Measurements from ENCODE around the gene TELO2.

TELO2 gene

DNA sequence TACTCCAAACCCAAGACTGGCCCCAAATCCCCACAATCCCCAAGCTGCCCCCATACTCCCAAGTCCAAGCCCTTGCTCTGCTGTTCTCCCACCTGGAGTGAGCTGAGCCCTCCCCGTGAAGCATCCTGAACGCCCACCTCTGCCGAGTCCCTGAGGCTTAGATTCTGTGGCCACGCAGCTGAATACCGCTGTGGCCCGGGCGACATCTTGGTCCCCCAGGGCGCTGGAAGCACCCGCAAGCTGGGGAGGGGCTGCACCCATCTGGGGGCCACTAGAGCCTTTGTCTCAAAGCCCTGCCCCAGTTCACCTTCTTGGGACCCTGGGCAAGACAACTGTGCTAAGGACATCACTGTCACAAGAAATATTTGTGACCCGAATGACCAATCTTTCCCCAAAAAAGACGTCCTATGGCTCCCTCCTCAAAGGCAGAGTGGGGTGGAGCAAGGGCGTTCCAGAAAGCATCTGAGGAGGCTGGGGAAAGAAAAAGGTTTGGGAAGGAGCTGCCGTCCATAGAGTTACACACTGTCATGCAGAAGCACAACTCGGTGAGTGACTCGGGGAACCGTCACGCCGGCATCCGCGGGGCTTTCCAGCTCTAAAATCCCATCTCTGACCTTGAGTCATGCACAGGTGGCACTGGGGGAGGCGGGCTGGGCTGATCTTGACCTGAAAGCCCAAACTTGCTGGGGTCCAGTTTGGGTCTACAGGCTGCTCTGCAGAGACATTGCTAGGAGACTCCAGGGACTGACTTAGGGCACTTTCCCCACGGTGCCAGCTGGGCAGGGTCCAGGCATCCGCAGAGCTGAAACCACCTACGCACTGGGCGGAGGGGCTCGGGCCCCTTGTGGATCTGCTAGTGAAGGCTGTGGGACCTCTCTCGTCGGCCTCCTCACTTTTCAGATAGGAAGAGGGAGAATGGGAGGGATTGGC, 11.0 kb upstream of the TELO2 start:
- no peaks in the 10 kb centered on the region for H3K4me1 ChIP-seq
- TF ChIP-seq, protein P1, sequence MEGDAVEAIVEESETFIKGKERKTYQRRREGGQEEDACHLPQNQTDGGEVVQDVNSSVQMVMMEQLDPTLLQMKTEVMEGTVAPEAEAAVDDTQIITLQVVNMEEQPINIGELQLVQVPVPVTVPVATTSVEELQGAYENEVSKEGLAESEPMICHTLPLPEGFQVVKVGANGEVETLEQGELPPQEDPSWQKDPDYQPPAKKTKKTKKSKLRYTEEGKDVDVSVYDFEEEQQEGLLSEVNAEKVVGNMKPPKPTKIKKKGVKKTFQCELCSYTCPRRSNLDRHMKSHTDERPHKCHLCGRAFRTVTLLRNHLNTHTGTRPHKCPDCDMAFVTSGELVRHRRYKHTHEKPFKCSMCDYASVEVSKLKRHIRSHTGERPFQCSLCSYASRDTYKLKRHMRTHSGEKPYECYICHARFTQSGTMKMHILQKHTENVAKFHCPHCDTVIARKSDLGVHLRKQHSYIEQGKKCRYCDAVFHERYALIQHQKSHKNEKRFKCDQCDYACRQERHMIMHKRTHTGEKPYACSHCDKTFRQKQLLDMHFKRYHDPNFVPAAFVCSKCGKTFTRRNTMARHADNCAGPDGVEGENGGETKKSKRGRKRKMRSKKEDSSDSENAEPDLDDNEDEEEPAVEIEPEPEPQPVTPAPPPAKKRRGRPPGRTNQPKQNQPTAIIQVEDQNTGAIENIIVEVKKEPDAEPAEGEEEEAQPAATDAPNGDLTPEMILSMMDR (IDR thresholded peaks at IDR 0.05), result no peak
- H3K9ac ChIP-seq, result no peak overlapping the region
- H3K4me2 ChIP-seq (ENCODE audit: low read length), result no peak overlapping the region
- no peak overlapping the region for H3K27ac ChIP-seq
- no peaks in the 10 kb centered on the region for H3K36me3 ChIP-seq (ENCODE audit: control insufficient read depth, insufficient read depth, low read length)
- no peaks in the 10 kb centered on the region for H3K79me2 ChIP-seq
- no peak overlapping the region for H3K4me3 ChIP-seq (ENCODE audit: low read depth, low read length)
- no peaks in the 10 kb centered on the region for H3K9me3 ChIP-seq (ENCODE audit: control insufficient read depth, low read length)
- no peak overlapping the region for H2AFZ ChIP-seq
- H3K27me3 ChIP-seq (ENCODE audit: control insufficient read depth, insufficient read depth, low read length), result no peaks in the 10 kb centered on the region

DNA sequence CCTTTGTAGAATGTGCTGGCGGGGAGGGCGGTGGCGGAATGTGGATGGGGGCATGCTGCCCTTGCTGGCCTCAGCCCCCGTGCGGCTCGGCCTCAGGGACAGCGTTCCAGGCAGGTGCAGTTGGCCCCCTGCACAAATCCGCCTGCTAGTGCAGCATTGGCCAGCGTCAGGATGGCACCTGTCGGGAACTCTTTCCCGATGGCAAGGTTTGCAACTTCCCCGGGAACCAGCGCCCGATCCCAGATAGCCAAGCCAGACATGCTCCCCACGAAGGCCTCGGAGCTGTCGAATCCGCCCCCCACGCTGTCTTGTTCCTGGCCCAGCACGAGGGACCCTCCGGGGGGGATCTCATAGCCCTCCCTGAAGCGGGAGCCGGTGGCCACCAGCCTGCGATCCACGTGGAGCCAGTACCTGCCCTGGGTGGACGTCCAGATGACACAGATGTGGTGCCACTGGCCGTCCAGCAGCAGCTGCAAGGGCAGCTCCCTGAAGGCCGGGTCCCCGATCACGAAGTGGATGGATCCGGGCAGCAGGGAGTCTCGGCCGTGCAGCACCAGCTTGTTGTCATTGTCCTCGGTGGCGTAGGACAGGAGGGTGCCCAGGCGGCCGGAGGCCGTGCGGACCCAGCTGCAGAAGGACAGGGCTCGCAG, 7.2 kb upstream of the TELO2 start:
- TF ChIP-seq, protein P1 (IDR thresholded peaks at IDR 0.05), result no peak
- Histone ChIP-seq H3K27ac (no peak overlapping the region), H3K4me2 (ENCODE audit: low read length) (no peak overlapping the region), H3K27me3 (ENCODE audit: control insufficient read depth, insufficient read depth, low read length) (no peaks in the 10 kb centered on the region), H3K4me1 (no peaks in the 10 kb centered on the region), H3K9ac (no peak overlapping the region), H3K36me3 (ENCODE audit: control insufficient read depth, insufficient read depth, low read length) (no peaks in the 10 kb centered on the region), H3K4me3 (ENCODE audit: low read depth, low read length) (no peak overlapping the region), H3K79me2 (no peaks in the 10 kb centered on the region), H2AFZ (no peak overlapping the region), H3K9me3 (ENCODE audit: control insufficient read depth, low read length) (no peaks in the 10 kb centered on the region)

DNA sequence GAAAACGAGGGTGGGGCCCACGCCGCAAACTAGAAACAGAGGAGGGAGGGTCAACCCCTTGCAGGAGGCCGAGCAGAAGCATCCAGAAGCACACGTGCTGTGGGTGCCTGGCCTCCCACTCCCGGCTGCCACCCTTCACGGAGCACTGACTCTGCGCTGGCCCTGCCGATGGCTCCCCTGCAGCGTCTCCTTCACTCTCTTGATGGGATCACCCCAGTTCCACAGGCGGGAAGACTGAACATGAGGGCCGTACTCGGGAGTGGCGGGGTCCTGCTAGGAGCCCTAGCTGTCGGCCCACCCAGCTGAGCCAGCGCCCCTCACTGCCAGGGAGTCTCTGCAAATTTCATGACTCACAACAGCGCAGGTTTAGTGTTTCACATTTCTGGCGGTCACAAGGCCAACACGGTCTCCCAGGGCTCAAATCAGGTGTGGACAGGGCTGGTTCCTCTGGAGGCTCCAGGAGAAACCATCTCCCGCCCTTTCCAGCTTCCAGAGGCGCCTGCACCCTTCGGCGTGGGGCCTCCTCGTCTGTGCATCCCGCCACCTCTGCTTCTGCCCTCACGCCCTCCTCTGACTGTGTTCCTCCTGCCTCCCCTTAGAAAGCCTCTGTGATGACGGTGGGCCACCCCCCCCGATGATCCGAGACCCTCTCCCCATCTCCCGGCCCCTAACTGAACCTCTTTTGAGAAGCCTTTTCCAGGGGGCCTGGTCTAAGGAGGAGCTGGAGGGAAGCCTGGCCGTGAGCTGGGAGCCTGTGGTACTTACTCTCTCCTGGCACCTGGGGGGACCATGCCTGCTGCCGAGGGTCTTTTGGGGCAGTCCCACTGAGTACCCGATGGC, 6.4 kb upstream of the TELO2 start:
- Histone ChIP-seq H3K4me1 (no peaks in the 10 kb centered on the region), H3K27ac (no peak overlapping the region)
- TF ChIP-seq, protein P1 (IDR thresholded peaks at IDR 0.05), result no peak

DNA sequence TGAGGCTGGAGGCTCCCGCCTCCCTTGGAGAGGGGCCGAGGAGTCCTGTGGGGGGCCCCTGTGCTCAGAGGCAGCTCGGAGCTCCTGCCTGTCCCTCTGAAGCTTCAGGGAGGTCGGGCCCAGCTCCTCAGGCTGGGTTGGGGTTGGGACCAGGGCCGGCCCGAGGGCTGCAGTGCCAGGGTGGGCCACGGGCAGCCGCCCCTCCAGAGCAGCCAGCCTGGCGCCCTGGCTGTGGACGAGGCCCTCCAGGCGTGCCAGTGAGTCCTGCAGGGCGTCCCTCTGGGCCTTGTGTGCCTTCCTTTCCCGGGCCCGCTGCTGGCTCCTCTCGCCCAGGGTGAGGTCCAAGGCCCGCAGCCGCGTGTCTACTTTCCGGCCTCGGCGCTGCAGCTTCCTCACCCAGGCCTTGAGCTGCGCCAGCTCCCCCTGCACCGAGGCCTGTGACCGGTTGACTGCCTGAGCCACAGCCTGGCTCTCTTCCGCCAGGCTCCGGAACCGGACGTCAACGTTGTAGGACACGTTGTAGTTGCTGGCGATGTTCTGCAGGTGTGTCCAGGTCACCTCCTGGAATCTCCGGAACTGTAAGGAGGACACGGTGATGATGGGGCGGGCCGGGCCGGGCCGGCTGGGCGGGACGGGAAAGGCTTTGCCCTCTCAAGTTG, 5.6 kb upstream of the TELO2 start:
- no peaks in the 10 kb centered on the region for H3K79me2 ChIP-seq
- H3K4me1 ChIP-seq, result no peaks in the 10 kb centered on the region
- H3K9me3 ChIP-seq (ENCODE audit: control insufficient read depth, low read length), result no peaks in the 10 kb centered on the region
- no peak overlapping the region for H3K4me2 ChIP-seq (ENCODE audit: low read length)
- H3K27ac ChIP-seq, result no peak overlapping the region
- no peaks in the 10 kb centered on the region for H3K27me3 ChIP-seq (ENCODE audit: control insufficient read depth, insufficient read depth, low read length)
- H3K9ac ChIP-seq, result no peak overlapping the region
- H3K4me3 ChIP-seq (ENCODE audit: low read depth, low read length), result no peak overlapping the region
- H3K36me3 ChIP-seq (ENCODE audit: control insufficient read depth, insufficient read depth, low read length), result no peaks in the 10 kb centered on the region
- H2AFZ ChIP-seq, result no peak overlapping the region
- TF ChIP-seq, protein P1 (IDR thresholded peaks at IDR 0.05), result no peak

More for the DNA sequence above, 6.4 kb upstream of the TELO2 start:
- no peak overlapping the region for H2AFZ ChIP-seq
- H3K9ac ChIP-seq, result no peak overlapping the region
- H3K79me2 ChIP-seq, result no peaks in the 10 kb centered on the region
- no peak overlapping the region for H3K4me3 ChIP-seq (ENCODE audit: low read depth, low read length)
- no peaks in the 10 kb centered on the region for H3K36me3 ChIP-seq (ENCODE audit: control insufficient read depth, insufficient read depth, low read length)
- no peak overlapping the region for H3K4me2 ChIP-seq (ENCODE audit: low read length)
- no peaks in the 10 kb centered on the region for H3K9me3 ChIP-seq (ENCODE audit: control insufficient read depth, low read length)
- H3K27me3 ChIP-seq (ENCODE audit: control insufficient read depth, insufficient read depth, low read length), result no peaks in the 10 kb centered on the region

Data from parathyroid adenoma (tissue), 2 donors.